ENCODE results near the gene AGO3.

The AGO3 gene

GRCh38 chr1:35882945-35883634 is 47.8 kb upstream of the AGO3 start, which contains the start of gene AGO1:
AGO1 (plus strand) TSS chr1:35883209; CDS start chr1:35883422, 213 bp downstream.
- peaks cover 4% of the 10 kb centered on the region; the same call in 1 of the 2 replicates for H3F3A ChIP-seq (ENCODE audit: insufficient read depth, low read length)
- peak within 1 kb of the TSS; percentile 39 for H3K27ac ChIP-seq (ENCODE audit: low read depth, low read length, poor library complexity, severe bottlenecking)
- H3K79me2 ChIP-seq (ENCODE audit: insufficient read depth, low read length) = peaks cover 4% of the 10 kb centered on the region; the same call in 1 of the 2 replicates
- TF ChIP-seq, protein P1, sequence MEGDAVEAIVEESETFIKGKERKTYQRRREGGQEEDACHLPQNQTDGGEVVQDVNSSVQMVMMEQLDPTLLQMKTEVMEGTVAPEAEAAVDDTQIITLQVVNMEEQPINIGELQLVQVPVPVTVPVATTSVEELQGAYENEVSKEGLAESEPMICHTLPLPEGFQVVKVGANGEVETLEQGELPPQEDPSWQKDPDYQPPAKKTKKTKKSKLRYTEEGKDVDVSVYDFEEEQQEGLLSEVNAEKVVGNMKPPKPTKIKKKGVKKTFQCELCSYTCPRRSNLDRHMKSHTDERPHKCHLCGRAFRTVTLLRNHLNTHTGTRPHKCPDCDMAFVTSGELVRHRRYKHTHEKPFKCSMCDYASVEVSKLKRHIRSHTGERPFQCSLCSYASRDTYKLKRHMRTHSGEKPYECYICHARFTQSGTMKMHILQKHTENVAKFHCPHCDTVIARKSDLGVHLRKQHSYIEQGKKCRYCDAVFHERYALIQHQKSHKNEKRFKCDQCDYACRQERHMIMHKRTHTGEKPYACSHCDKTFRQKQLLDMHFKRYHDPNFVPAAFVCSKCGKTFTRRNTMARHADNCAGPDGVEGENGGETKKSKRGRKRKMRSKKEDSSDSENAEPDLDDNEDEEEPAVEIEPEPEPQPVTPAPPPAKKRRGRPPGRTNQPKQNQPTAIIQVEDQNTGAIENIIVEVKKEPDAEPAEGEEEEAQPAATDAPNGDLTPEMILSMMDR (IDR thresholded peaks at IDR 0.05; ENCODE audit: low read length) = peak; percentile 92
- TF ChIP-seq EZH2 (IDR thresholded peaks at IDR 0.05; ENCODE audit: borderline replicate concordance, low read length) = no peak
- no peaks in the 10 kb centered on the region for H3K9me2 ChIP-seq (ENCODE audit: low read depth, low read length)
- no peaks in the 10 kb centered on the region for H3K36me3 ChIP-seq (ENCODE audit: insufficient read depth, low read length)
- H3K4me1 ChIP-seq (ENCODE audit: insufficient read depth, low read length, severe bottlenecking) = peaks cover 34% of the 10 kb centered on the region
- peak within 1 kb of the TSS; percentile 96 for H3K9ac ChIP-seq (ENCODE audit: low read length)
- H2AFZ ChIP-seq (ENCODE audit: low read length) = peak within 1 kb of the TSS; percentile 93; the same call in 1 of the 2 replicates
- H3K4me3 ChIP-seq (ENCODE audit: low read depth, low read length, poor library complexity, severe bottlenecking) = peak within 1 kb of the TSS; percentile 99
- H3K27me3 ChIP-seq (ENCODE audit: insufficient read depth, low read length) = no peaks in the 10 kb centered on the region
- H3K4me2 ChIP-seq (ENCODE audit: low read length) = peak within 1 kb of the TSS; percentile 97
- no peaks in the 10 kb centered on the region for H3K9me3 ChIP-seq (ENCODE audit: low read length)
- H4K20me1 ChIP-seq (ENCODE audit: insufficient read depth, low read length) = no peaks in the 10 kb centered on the region

- Histone ChIP-seq H3K4me3 (ENCODE audit: low read depth, low read length, poor library complexity, severe bottlenecking) (peak overlapping the region; percentile 99), H3K4me2 (ENCODE audit: low read length) (peak overlapping the region; percentile 97), H3K27ac (ENCODE audit: low read depth, low read length, poor library complexity, severe bottlenecking) (peak overlapping the region; percentile 39), H3F3A (ENCODE audit: insufficient read depth, low read length) (peaks cover 4% of the 10 kb centered on the region; the same call in 1 of the 2 replicates), H3K9ac (ENCODE audit: low read length) (peak overlapping the region; percentile 96), H3K9me2 (ENCODE audit: low read depth, low read length) (no peaks in the 10 kb centered on the region), H2AFZ (ENCODE audit: low read length) (peak overlapping the region; percentile 93; the same call in 1 of the 2 replicates), H3K9me3 (ENCODE audit: low read length) (no peaks in the 10 kb centered on the region), H3K27me3 (ENCODE audit: insufficient read depth, low read length) (no peaks in the 10 kb centered on the region), H3K79me2 (ENCODE audit: insufficient read depth, low read length) (peaks cover 4% of the 10 kb centered on the region; the same call in 1 of the 2 replicates), H3K36me3 (ENCODE audit: insufficient read depth, low read length) (peaks cover 5% of the 10 kb centered on the region; the same call in 1 of the 2 replicates), H3K4me1 (ENCODE audit: insufficient read depth, low read length, severe bottlenecking) (peaks cover 34% of the 10 kb centered on the region), H4K20me1 (ENCODE audit: insufficient read depth, low read length) (no peaks in the 10 kb centered on the region)
- no peak for TF ChIP-seq EZH2 (IDR thresholded peaks at IDR 0.05; ENCODE audit: borderline replicate concordance, low read length)
- TF ChIP-seq, protein P1 (IDR thresholded peaks at IDR 0.05; ENCODE audit: low read length) = no peak
Observed at GRCh38 chr1:35883635-35884101, 47.2 kb upstream of the AGO3 start.

GRCh38 chr1:35884934-35885333 is 46.0 kb upstream of the AGO3 start:
- TF ChIP-seq, protein P1 (IDR thresholded peaks at IDR 0.05; ENCODE audit: low read length) = no peak
- no peak for TF ChIP-seq EZH2 (IDR thresholded peaks at IDR 0.05; ENCODE audit: borderline replicate concordance, low read length)
- Histone ChIP-seq H3K9ac (ENCODE audit: low read length) (no peak overlapping the region), H4K20me1 (ENCODE audit: insufficient read depth, low read length) (no peaks in the 10 kb centered on the region), H3K27me3 (ENCODE audit: insufficient read depth, low read length) (no peaks in the 10 kb centered on the region), H3K9me2 (ENCODE audit: low read depth, low read length) (no peaks in the 10 kb centered on the region), H3K27ac (ENCODE audit: low read depth, low read length, poor library complexity, severe bottlenecking) (no peak overlapping the region), H3F3A (ENCODE audit: insufficient read depth, low read length) (peaks cover 4% of the 10 kb centered on the region; the same call in 1 of the 2 replicates), H3K4me2 (ENCODE audit: low read length) (no peak overlapping the region), H3K4me1 (ENCODE audit: insufficient read depth, low read length, severe bottlenecking) (peaks cover 34% of the 10 kb centered on the region), H3K9me3 (ENCODE audit: low read length) (no peaks in the 10 kb centered on the region), H2AFZ (ENCODE audit: low read length) (no peak overlapping the region), H3K4me3 (ENCODE audit: low read depth, low read length, poor library complexity, severe bottlenecking) (no peak overlapping the region), H3K36me3 (ENCODE audit: insufficient read depth, low read length) (peaks cover 12% of the 10 kb centered on the region; the same call in 1 of the 2 replicates), H3K79me2 (ENCODE audit: insufficient read depth, low read length) (peaks cover 4% of the 10 kb centered on the region; the same call in 1 of the 2 replicates)
